OCI-LY1 (cell line): ENCODE data around the gene HECTD2.

Experiments
- CTCF ChIP-seq: fragments of 200-600 bp; sonication (generic), shearing (Covaris generic); IDR thresholded peaks from 2 replicates; pipeline ENCODE4 v1.5.1; 2017; ENCODE audit warnings: mild to moderate bottlenecking, antibody characterized with exemption, low read length, moderate library complexity, mixed read lengths
- EZH2 ChIP-seq: fragments of 200-600 bp; sonication (generic), shearing (Covaris generic); IDR thresholded peaks from 2 replicates; pipeline ENCODE4 v1.8.0; 2017; ENCODE audit warnings: borderline replicate concordance, mixed run types, mild to moderate bottlenecking, antibody characterized with exemption, low read length, moderate library complexity, mixed read lengths

- TF ChIP-seq CTCF (no peak; the same call in 1 of the 2 replicates), EZH2 (no peak)
These were observed 20.3 kb upstream of the HECTD2 start for GRCh38 chr10:91389636-91390512.
